Cortex of kidney (tissue), 1 donor: Measurements from ENCODE around the gene MCMBP.
"Not testable (repeated sequence)": the region's sequence is repeated elsewhere in the genome, so short reads cannot be mapped to it uniquely, and the experiment has no call there.

Experiments used
- DNase-seq: peaks from one replicate; lab custom pipeline; 2025; lab: John Stamatoyannopoulos, UW

Gene MCMBP, protein sequence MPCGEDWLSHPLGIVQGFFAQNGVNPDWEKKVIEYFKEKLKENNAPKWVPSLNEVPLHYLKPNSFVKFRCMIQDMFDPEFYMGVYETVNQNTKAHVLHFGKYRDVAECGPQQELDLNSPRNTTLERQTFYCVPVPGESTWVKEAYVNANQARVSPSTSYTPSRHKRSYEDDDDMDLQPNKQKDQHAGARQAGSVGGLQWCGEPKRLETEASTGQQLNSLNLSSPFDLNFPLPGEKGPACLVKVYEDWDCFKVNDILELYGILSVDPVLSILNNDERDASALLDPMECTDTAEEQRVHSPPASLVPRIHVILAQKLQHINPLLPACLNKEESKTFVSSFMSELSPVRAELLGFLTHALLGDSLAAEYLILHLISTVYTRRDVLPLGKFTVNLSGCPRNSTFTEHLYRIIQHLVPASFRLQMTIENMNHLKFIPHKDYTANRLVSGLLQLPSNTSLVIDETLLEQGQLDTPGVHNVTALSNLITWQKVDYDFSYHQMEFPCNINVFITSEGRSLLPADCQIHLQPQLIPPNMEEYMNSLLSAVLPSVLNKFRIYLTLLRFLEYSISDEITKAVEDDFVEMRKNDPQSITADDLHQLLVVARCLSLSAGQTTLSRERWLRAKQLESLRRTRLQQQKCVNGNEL

GRCh38 chr10:119872610-119872859 lies at the start of gene MCMBP:
TSS of gene MCMBP (minus strand) at chr10:119872843. CDS start at chr10:119872584, 259 bp downstream.
- DNase-seq: no peak

DNA sequence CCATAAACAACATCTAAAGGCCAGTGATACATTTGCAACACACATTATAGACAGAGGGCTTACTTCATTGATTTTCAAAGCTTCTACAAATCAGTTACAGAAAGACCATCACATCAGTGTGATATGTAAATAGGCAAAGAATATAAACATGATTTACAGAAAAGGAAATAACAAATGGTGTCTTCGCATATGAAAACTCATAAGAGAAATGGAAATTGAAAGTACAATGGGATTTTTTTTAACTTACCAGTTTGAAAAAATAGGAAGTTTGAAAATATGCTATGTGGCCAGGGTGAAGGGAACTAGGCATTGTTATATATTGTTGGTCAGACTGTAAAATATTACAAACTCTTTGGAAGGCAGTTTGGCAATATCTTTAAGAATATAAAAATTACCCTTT lies 47.2 kb upstream of the MCMBP start:
- DNase-seq: no peak

DNA sequence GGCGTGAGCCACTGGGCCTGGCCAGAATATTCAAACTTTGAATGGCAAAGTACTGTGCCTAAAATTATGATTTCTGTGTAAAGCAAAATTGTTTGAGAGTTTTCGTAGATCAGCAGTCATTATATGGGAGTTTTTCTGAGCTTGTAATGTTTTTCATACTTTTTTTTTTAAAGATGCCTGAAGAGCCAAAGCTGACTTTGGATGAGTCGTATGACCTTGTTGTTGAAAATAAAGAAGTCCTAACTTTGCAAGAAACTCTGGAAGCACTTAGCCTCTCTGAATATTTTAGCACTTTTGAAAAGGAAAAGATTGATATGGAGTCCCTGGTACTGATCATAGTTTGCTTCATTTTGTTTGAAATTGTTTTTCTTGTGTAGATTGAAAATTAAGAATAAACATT lies 46.6 kb upstream of the MCMBP start:
- DNase-seq: no peak

DNA sequence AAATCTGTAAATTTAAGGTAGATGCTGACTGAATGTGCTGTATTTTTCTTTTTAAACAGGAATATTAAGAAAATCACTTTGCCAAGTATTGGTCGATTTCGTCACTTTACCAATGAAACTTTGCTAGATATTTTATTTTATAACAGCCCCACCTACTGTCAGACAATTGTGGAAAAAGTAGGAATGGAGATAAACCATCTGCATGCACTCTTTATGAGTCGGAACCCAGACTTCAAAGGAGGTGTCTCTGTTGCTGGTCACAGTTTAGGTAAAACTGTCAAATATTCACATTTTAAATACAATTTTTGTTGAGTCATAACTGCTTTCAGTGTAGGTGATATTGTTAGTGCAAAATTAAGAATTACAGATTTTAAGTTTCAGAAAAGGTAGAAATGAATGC lies 45.1 kb upstream of the MCMBP start:
- no peak for DNase-seq

DNA sequence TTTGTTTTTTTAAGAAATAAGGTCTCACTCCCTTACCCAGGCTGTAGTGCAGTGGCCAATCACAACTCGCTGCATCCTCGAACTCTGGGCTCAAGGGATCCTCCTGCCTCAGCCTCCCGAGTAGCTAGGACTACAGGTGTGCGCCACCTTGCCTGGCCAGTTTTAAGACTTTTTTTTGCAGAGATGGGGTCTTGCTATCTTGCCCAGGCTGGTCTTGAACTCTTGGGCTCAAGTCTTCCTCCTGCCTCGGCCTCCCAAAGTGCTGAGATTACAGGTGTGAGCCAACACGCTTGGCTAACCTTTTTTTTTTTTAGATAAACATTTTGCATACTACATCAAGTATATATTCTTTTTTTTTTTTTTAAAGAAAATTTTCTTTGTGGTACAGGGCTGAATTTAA lies 38.0 kb upstream of the MCMBP start:
- no peak for DNase-seq

DNA sequence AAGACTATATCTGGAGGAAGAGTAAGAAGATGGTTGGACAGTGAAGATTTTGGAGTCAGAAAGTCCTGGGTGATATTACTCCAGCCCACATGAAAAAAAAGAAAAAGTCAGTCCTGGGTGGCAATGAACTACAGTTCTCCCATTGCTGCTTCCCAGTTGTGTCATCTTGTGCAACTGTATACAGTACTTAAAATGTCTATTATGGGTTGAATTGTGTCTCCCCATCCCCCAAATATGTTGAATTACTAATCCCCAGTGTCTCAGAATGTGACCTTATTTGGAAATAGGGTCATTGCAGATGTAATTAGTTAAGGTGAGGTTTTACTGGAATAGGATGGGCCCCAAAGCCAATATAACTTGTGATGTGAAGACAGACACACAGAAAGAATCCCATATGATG lies 35.5 kb upstream of the MCMBP start:
- no peak for DNase-seq

GRCh38 chr10:119907695-119908094 lies 35.1 kb upstream of the MCMBP start:
- DNase-seq: not testable (repeated sequence)

DNA sequence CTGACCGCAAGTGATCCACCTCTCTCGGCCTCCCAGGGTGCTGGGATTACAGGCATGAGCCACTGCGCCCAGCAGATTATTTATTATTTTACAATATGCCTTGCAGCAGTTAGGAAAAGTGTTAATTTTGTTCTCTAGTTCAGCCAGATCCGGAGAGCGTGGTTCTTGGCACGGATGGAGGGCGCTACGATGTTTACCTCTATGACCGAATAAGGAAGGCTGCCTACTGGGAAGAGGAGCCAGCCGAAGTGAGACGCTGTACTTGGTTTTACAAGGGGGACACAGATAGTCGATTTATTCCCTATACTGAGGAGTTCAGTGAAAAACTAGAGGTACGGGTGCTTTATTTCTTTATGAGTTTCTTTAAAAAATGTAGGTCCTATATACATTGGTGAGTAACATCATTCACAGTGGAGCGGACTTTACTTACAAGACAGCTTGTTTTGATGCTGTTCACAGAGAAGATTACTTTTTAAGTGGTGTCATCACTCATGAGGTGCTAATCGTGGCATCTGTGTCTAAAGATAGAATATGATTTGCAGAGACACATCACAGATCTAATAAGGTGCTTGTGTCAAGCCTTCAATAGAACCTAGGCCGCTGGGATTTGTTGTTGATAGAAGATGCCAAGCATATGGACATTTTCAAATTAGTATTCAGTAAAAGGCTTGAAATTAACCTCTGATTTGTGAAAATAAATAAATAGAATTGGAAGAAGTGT lies 31.5 kb upstream of the MCMBP start:
- DNase-seq: no peak

DNA sequence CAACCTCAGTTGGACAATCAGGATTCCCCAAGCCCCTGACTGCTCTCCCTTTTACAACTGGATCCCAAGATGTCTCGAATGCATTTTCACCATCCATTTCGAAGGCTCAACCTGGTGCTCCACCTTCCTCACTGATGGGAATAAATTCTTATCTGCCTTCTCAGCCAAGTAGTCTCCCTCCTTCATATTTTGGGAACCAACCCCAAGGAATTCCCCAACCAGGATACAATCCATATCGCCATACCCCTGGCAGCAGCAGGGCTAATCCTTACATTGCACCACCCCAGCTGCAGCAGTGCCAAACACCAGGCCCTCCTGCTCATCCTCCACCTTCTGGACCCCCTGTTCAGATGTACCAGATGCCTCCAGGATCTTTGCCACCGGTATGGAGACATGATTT lies 25.9 kb upstream of the MCMBP start:
- no peak for DNase-seq

DNA sequence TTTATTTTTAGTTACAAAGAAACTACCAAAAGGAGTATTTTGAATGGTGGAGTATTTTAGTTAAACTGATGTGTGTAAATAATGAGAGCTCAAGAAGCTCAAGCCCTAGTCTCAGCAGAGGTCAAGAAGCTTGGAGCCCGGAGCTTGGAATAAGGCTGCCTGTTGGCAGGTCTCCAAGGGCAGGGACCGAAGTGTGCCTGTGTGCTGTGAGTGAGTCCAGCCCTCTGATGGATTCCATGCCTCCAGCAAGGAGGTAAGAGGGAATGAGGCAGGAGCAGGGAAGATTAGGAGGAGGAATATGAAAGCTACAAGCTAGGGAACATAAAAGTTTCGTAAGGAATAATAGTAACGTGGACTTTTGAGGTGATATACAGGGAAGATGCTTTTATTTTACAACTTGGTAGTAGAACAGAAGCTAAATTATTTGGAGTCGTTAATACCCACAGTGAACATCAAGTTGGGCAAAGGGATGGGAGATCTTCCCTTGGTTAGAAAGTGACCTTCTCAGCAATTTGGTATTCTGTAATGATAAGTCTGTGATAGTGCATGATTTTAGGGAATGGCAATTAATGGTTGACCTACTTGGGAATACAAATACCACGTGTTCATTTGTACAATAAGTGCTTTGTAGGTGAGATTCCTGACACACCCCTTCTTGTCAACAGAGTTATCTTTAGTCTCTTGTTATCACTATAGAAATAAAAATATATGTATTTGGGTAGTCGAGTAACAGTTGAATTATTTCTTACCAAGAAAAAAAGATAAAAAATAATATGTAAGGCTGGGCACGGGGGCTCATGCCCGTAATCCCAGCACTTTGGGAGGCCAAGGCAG lies 24.5 kb upstream of the MCMBP start:
- DNase-seq: no peak

DNA sequence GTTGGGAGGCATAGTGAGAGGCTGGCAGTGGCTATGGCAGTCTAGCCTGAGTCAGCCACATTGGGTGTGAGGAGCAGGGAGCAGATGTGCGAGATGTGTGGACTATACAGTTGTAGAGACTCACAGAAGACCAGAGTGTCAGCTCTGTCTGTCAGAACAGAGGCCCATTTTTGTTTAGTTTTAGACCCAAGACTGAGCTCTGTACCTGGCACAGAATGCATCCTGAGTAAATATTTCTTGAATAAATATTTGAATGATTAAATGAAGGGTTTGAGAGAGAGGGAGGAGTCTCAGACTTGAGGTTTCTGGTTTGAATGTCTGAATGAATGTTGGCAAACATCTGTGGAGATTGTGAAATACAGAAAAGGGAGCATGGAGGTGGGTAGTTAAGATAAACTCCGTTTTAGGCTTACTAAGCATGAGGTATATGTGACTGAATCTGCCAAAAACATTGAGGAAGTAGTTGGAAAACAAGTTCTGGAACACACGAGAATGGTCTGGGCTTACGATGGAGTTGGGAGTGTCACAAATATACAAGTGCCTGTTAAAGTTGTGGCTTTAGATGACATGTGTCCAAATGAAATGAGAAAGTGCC lies 23.5 kb upstream of the MCMBP start:
- DNase-seq: no peak

GRCh38 chr10:119893845-119894427 lies 21.3 kb upstream of the MCMBP start:
- DNase-seq: no peak

DNA sequence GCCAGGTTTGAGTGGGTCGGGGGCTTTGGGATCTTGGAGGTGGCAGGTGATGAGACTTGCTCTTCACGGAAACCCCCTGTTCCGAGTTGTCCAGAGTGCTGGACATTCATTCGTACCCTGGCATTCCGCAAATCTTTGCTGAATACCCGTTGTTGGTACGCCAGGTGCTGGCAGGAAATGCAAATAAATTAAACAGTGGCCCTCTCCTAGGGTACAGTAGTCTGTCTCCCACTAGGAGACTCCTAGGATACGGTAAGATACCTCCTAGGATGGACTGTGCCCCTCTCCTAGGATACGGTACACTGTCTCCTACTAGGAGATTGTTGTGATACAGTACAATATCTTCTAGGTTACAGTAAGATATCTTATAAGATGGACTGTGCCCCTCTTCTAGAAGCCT lies 20.4 kb upstream of the MCMBP start:
- no peak for DNase-seq

DNA sequence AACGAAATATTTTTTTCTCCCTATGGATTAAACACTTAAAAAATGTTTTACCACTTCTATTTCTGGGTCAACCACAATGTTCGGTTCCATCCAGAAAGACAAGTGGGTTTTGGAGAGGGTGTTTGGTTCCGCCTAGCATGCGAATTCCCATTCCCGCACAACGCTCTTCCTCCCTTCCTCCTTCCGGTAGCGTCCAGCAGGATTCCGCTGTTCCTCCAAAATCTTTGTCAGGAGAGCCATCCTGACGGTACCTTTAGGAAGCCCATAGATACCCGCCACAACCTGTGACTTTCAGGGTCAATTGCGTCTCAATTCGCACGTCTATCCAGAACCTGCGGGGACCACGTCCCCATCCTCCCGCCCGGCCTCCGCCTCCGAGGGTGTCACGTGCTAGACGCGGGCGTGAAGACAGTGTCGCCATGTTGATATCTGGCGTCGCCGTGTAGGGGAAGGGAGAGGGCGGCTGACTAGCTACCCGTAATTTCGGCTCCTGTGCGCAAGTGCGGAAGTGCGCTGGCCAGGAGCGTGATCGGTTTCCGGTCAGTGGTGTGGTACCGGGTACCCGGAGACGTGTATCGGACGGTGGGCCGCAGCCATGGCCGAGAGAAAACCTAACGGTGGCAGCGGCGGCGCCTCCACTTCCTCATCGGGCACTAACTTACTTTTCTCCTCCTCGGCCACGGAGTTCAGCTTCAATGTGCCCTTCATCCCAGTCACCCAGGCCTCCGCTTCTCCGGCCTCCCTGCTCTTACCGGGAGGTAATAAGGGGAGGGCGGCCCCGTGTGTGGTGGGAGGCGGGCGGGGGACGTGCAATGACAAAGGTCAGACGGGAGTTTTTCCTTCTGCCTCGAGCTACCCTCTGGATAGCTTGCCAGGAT lies 19.8 kb upstream of the MCMBP start, which contains the start of gene SEC23IP:
Gene SEC23IP (plus strand): TSS at position 543 of the 878 bp plus-strand sequence. CDS start 53 bp downstream, at position 596.
- peak; percentile 82 for DNase-seq

GRCh38 chr10:119891849-119892187 lies 19.2 kb upstream of the MCMBP start:
- not testable (repeated sequence) for DNase-seq

DNA sequence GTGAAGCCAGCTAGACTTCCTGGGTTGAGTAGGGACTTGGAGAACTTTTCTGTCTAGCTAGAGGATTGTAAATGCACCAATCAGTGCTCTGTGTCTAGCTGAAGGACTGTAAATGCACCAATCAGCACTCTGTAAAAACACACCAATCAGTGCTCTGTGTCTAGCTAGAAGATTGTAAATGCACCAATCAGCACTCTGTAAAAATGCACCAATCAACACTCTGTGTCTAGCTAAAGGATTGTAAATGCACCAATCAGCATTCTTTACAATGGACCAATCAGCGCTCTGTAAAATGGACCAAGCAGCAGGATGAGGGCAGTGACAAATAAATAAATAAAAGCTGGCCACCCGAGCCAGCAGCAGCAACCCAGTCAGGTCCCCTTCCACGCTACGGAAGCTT lies 17.7 kb upstream of the MCMBP start:
- DNase-seq: not testable (repeated sequence)

DNA sequence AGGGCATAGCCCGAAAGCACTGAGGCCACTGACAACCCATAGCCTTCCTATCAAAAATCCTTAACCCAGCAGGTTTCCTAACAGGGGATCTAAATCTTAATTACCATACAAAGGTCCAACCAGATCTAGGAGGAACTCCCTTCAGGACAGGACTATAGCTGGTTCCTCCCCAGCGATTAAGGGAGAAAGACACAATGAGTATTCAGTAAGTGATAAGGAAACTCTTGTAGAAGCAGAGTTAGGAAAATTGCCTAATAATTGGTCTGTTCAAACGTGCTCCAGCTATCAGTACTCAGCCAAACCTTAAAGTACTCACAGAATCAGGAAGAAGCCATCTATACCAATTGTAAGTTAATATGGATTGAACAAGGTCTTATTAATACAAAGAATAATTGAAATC lies 16.6 kb upstream of the MCMBP start:
- not testable (repeated sequence) for DNase-seq

- not testable (repeated sequence) for DNase-seq
Measured at GRCh38 chr10:119888715-119889114, 16.1 kb upstream of the MCMBP start.

DNA sequence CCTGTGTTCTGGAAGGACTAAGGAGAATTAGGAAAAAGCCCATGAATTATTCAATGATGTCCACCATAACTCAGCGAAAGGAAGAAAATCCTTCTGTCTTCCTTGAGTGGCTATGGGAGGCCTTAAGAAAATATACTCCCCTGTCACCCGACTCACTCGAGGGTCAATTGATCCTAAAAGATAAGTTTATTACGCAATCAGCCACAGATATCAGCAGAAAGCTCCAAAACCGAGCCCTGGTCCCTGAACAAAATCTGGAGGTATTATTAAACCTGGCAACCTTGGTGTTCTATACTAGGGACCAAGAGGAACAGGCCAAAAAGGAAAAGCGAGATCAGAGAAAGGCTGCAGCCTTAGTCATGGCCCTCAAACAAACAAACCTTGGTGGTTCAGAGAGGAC lies 13.4 kb upstream of the MCMBP start:
- not testable (repeated sequence) for DNase-seq

DNA sequence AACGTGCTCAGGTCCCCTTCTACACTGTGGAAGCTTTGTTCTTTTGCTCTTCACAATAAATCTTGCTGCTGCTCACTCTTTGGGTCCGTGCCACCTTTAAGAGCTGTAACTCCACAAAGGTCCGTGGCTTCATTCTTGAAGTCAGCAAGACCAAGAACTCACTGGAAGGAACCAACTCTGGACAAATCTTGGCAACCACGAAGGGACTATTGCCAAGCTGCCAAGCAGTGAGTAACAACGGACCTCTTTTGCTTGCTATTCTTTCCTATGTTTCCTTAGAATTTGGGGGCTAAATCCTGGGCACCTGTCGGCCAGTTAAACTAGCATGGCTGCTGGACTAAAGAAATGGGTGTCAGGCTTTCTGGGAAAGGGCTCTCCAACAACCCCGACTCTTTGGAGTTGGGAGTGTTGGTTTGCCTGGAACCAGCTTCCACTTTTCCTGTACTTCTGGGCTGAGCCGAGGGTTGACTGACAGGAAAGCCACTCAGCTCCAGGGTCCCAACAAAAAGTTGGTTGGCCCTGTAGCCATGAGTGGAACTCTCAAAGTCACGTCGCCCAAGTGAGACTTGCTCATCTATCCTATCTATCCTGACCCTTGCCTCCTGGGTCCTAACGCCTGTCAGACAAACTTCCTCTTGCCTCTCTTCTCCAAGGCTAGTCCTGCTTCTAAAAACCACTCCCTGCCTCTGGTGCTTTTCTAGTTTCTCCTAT lies 11.4 kb upstream of the MCMBP start:
- DNase-seq: not testable (repeated sequence)
